MCF 10A (cell line): Measurements from ENCODE around the gene FAAP24. TPM values are rescaled to one million over a fixed set of nuclear protein-coding genes. Genes with fewer than 3 reads are reported as not detected.
"Not testable (repeated sequence)": the region's sequence is repeated elsewhere in the genome, so short reads cannot be mapped to it uniquely, and the experiment has no call there.

Source experiments
- BruUV-seq: library from RNA; stranded (reverse); fragments of 400-500 nt; replicated peaks from 2 replicates; lab custom pipeline; 2021; lab: Mats Ljungman, UMichigan
- CTCF ChIA-PET: fragments of 300-600 bp; sonication (Branson Sonifier 250); formaldehyde crosslinking; extraction: SDS; loops from one replicate; lab custom pipeline; 2021; ENCODE audit warnings: antibody characterized with exemption, inconsistent platforms; lab: Yijun Ruan, JAX
- POLR2A ChIA-PET: fragments of 300-600, 350-650 bp; sonication (Branson Sonifier 250); formaldehyde crosslinking; extraction: SDS; loops from one replicate; lab custom pipeline; 2020; ENCODE audit warnings: antibody characterized with exemption, inconsistent platforms; lab: Yijun Ruan, JAX
- DNase-seq: peaks from one replicate; pipeline ENCODE4 v3.0.0-alpha.2; 2018; ENCODE audit not compliant: unreplicated experiment
- H3K27ac Mint-ChIP-seq: one replicate; pipeline ENCODE4 v1.8.0; 2022; ENCODE audit warnings: mild to moderate bottlenecking, low read depth, mixed read lengths; ENCODE audit not compliant: unreplicated experiment
- H3K27me3 Mint-ChIP-seq: one replicate; pipeline ENCODE4 v1.8.0; 2022; ENCODE audit warnings: mixed read lengths; ENCODE audit not compliant: insufficient read depth, unreplicated experiment
- H3K36me3 Mint-ChIP-seq: one replicate; pipeline ENCODE4 v1.8.0; 2022; ENCODE audit warnings: mild to moderate bottlenecking, moderate library complexity, mixed read lengths; ENCODE audit not compliant: insufficient read depth, unreplicated experiment
- H3K4me1 Mint-ChIP-seq: one replicate; pipeline ENCODE4 v1.8.0; 2022; ENCODE audit warnings: mixed read lengths; ENCODE audit not compliant: insufficient read depth, unreplicated experiment
- H3K4me3 Mint-ChIP-seq: one replicate; pipeline ENCODE4 v1.8.0; 2022; ENCODE audit warnings: mild to moderate bottlenecking, moderate library complexity, mixed read lengths; ENCODE audit not compliant: unreplicated experiment
- H3K9me3 Mint-ChIP-seq: one replicate; pipeline ENCODE4 v1.8.0; 2022; ENCODE audit warnings: mixed read lengths; ENCODE audit not compliant: unreplicated experiment
- intact Hi-C: fragments of 100-400 bp; cut with micrococcal nuclease; formaldehyde crosslinking; loops from 2 replicates; pipeline ENCODE4 v1.14.1; 2022
- total RNA-seq: library from RNA; stranded (reverse); gene quantifications from 2 replicates; pipeline ENCODE4 v1.2.3, GENCODE V29; 2022
- TF ChIP-seq, protein P1 (sequence below): fragments of 200-600 bp; IDR thresholded peaks from one replicate; pipeline ENCODE4 v1.8.0; 2022; ENCODE audit warnings: antibody characterized with exemption, mild to moderate bottlenecking; ENCODE audit not compliant: unreplicated experiment

Gene FAAP24
- total RNA-seq, 1 experiment from 2014 or later = 4.1 TPM

DNA sequence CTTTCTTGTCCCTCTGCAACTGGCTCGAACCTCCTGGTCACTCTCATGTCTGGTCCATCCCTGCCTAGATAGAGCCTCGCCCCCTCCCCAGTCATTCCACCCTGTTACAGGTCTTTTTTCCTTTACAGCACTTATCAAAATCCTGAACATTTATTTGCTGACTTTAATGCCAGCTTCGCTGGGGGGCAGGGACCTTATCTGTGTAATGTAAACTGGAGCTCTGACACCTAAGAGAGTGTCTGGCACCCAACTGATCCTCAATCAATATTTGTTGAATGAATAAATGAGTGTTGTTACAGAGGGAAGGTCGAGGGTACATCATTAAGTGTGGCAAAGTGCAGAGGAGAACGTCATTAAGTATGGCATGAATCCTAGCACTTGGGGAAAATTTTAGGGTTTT, 16.7 kb downstream of the FAAP24 start:
- Mint-ChIP-seq H3K4me3 (no peak overlapping the region), H3K27ac (no peak overlapping the region), H3K27me3 (no peaks in the 10 kb centered on the region), H3K36me3 (peaks cover 44% of the 10 kb centered on the region), H3K4me1 (no peaks in the 10 kb centered on the region), H3K9me3 (no peaks in the 10 kb centered on the region)
- intact Hi-C loops = no loop called here
- POLR2A ChIA-PET = no interaction called here
- TF ChIP-seq, protein P1, sequence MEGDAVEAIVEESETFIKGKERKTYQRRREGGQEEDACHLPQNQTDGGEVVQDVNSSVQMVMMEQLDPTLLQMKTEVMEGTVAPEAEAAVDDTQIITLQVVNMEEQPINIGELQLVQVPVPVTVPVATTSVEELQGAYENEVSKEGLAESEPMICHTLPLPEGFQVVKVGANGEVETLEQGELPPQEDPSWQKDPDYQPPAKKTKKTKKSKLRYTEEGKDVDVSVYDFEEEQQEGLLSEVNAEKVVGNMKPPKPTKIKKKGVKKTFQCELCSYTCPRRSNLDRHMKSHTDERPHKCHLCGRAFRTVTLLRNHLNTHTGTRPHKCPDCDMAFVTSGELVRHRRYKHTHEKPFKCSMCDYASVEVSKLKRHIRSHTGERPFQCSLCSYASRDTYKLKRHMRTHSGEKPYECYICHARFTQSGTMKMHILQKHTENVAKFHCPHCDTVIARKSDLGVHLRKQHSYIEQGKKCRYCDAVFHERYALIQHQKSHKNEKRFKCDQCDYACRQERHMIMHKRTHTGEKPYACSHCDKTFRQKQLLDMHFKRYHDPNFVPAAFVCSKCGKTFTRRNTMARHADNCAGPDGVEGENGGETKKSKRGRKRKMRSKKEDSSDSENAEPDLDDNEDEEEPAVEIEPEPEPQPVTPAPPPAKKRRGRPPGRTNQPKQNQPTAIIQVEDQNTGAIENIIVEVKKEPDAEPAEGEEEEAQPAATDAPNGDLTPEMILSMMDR = no peak
- no TSS peak for BruUV-seq
- CTCF ChIA-PET = no interaction called here
- DNase-seq = no peak

DNA sequence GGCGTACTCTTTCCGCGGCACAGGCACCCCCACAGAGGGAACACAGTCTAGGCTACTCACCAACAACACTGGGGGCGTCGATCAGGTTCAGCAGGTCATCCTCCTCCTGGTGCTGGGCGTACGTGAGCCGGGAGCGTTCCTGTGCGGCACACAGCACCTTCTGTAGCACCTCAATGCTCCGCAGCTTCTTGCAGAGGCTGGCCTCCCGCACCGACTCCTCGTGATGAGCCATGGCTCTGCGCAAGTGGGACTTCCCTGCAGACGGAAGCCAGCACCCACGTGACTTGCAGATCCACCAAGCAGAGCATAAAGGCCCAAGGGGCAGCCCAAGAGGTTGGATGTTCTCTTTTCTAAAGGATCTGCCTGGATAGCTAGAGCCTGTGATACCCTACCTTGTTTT, 23.9 kb downstream of the FAAP24 start:
- H3K27ac Mint-ChIP-seq, DNase-seq, POLR2A ChIA-PET, H3K4me1 Mint-ChIP-seq, BruUV-seq, H3K4me3 Mint-ChIP-seq, intact Hi-C loops, H3K9me3 Mint-ChIP-seq, H3K27me3 Mint-ChIP-seq: not testable (repeated sequence)
- H3K36me3 Mint-ChIP-seq = peaks cover 32% of the 10 kb centered on the region
- CTCF ChIA-PET = interaction anchor here (0.9 kb wide), 1 partner anchor 20 kb away, joined by 3 read pairs; no protein-coding TSS in a partner anchor

GRCh38 chr19:32997061-32997464, 25.0 kb downstream of the FAAP24 start:
- intact Hi-C loops, H3K9me3 Mint-ChIP-seq, DNase-seq, H3K27me3 Mint-ChIP-seq, H3K27ac Mint-ChIP-seq, POLR2A ChIA-PET, H3K4me1 Mint-ChIP-seq, H3K4me3 Mint-ChIP-seq, BruUV-seq: not testable (repeated sequence)
- peaks cover 25% of the 10 kb centered on the region for H3K36me3 Mint-ChIP-seq
- CTCF ChIA-PET = interaction anchor here (0.6 kb wide), 1 partner anchor 375 kb away, joined by 3 read pairs; no protein-coding TSS in a partner anchor

DNA sequence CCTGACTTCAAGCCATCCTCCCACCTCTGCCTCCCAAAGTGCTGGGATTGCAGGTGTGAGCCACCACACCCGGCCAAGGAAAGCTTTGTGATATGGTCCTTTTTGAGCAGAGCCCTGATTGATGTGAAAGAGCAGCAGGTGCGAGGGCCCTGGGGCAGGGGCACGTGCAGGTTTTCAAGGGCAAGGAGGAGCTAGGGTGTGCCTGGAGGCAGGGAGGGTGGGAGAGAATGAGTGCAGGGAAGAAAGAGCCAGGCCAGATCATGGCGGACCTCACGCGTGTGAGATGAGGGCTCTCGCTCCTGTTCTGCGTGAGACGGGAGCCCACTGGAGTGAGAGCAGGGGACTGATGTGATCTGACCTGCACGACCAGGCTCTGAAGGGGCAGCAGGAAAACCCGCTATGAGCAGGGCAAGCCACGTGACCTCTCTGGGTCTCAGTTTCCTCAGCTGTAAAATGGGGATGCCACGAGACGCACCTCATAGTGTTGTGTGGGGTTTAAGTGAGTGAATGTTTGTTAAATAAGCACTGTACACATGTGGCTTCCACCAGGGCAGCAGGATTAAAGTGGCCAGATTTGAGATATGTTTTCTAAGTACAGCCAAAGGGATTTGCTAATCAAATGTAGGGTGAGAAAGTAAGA, 25.8 kb downstream of the FAAP24 start:
- peaks cover 20% of the 10 kb centered on the region for H3K36me3 Mint-ChIP-seq
- no peaks in the 10 kb centered on the region for H3K4me1 Mint-ChIP-seq
- no TSS peak for BruUV-seq
- ChIA-PET CTCF (no interaction called here), POLR2A (no interaction called here)
- no peaks in the 10 kb centered on the region for H3K9me3 Mint-ChIP-seq
- intact Hi-C loops = no loop called here
- no peak for DNase-seq
- TF ChIP-seq, protein P1 = no peak
- H3K27me3 Mint-ChIP-seq = no peaks in the 10 kb centered on the region
- no peak overlapping the region for H3K27ac Mint-ChIP-seq
- no peak overlapping the region for H3K4me3 Mint-ChIP-seq

GRCh38 chr19:32998722-32999121, 26.7 kb downstream of the FAAP24 start:
- ChIA-PET CTCF (no interaction called here), POLR2A (no interaction called here)
- H3K27me3 Mint-ChIP-seq = no peaks in the 10 kb centered on the region
- H3K4me3 Mint-ChIP-seq = no peak overlapping the region
- H3K9me3 Mint-ChIP-seq = no peaks in the 10 kb centered on the region
- H3K27ac Mint-ChIP-seq = no peak overlapping the region
- peaks cover 17% of the 10 kb centered on the region for H3K36me3 Mint-ChIP-seq
- H3K4me1 Mint-ChIP-seq = no peaks in the 10 kb centered on the region
- no peak for DNase-seq
- intact Hi-C loops = no loop called here
- TF ChIP-seq, protein P1 = no peak
- BruUV-seq = no TSS peak
